ENCODE data around the gene ARSK.

GRCh38 chr5:95519681-95520080, 35.2 kb upstream of the ARSK start:
- TF ChIP-seq CTCF (IDR thresholded peaks at IDR 0.05; ENCODE audit: borderline replicate concordance, extremely low read depth, low read length, poor library complexity, severe bottlenecking) (no peak), EZH2 (IDR thresholded peaks at IDR 0.05; ENCODE audit: borderline replicate concordance, low read depth, low read length, severe bottlenecking) (no peak)
